ENCODE measurements around the gene UBL7.

UBL7 gene

DNA sequence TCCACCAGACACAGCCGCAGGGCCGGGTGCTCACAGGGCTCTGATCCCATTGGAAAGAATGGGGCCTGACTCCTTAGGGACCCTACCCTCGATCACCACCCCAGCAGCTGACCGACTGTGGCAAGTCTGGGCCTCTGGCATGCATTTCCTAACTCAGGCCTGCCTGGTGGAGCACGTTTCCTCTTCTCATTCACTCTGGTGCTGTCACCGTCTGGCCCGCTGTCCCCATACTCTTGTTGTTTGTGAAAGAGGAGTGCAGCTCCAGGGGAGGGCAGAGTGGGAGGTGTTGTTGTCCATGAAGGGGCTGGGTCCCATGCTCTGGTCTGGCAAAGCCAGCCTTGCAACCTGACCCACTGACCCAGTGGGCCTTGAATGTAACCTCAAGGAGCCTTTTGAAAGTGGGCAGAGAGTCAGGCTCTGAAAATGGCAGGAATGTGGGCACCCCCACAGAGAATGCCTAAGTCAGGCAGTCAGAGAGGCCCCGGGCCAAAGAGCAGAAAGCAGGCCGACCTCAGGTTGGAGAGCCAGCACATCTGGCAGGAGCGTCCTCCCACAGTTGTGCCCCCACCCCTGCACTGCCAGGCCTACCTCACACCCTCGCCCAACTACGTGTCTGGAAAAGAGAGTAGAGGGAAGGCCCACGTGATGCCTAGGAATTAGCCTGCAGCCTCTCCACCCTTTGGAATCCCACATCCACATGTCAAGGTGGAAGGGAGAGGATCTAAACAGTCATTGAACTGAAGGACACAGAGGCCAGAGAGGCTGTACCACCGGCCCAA, 38.1 kb downstream of the UBL7 start:
- no peak for DNase-seq

DNA sequence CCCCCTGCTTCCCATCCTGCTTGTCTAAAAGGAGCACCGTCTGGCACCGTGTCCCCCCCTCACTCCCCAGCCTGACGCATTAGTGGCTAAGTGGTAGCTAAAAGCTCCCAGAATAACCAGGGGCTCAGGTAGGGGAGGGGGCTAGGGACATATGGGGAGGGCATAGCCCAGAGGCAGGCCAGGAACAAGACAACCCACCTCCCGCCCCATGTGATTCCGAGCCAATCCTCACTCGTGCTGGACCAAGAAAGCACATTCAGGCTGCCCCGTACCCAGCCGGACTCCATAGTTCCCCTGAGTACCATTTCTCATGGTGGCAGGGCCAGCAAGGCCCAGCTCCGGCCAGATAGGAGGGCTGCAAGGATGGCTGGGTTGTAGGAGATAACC, 38.7 kb downstream of the UBL7 start:
- no peak for DNase-seq

DNA sequence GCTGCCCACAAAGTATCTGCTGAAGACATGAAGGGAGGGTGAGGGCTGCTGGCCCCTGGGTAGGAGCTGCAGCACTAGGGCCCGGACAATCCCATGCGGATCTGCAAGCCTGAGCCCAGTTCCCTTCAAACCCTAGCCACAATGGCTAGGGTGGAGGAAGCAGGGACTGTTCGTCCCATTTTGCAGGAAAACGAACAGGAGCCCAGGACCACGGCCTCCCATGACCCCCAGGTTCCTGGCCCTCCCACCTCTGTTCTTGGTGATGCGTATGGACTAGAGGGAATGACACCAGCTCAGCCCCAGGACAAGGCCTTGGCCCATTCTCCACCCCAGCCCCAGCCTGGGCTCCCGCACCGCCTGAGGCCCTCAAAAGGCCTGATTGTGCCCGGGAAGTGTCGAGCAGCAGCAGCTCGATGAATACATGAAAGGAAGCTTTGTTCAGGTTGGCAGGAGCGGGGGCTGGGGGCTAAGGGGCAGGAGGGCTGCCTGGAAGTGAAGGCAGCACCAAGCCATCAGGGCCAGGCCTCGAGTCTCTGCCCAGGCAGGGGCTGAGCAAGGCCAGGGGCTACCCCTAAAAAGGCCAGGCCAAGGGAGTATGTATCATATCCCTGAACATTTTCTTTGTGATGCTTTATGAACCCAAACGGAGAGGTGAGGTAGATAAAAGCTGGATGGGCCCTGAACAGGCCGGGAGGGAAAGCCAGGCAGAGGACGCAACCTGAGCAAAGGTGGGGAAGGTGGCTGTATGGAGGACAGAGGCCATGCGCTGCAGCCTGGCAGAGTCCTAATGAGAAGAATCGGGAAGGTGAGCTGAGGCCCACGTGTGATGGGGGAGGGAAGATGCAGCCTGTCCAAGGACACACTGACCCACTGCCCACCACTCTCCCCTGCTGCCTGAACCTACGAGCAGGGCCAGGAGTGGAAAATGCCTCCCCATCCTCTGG, 39.4 kb downstream of the UBL7 start:
- no peak for DNase-seq

DNA sequence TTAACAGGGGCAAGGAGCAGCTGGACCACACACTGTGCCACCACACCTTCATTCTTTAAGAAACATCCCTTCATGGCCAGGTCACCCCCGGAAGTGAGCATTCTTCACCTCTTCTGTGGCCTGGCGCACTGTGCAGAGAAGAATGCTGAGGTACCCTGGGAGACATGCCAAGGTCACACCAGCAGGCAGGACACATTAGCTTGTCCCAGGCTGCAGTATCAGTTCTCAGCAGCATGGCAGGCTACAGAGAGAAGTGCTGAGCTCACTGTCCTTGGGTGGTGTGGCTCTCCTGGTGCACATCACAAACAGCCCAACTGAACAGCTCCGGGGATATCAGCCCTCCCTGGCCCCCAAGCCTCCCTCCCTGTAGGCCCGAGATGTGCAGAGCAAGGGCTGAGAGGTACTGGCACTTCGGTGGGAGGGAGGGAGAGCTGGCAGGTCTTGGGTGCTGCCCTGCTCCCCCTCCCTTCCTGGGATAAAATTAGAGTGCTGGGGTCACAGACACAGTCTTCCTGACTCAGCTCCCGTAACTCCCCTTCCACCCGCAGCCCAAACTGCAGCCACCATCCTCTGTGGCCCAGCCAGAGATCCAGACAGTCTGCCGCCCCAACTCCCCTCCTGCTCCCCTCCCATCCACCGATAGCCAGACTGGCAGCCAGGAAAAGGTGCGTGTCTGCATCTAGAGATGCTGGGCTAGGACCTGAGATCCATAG, 40.6 kb downstream of the UBL7 start:
- peak; percentile 95 for DNase-seq

DNA sequence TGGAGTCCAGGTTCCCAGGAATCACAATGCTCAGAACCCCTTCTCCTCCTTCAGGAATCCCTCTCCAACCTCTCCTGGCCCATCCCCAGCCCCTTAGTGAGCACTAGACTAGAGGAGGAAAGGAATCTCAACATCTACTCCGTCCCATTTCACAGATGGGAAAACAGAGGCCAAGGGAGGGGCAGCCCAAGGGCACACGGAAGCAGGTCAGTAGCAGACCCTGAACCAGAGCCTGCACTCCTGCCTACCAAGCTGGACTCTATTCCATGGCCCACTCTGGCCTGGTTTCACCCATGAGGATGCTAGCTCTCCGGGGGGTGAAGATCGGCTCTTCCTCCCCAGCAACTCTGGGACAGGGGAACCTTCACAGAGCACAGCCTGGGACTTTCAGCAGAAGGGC, 41.5 kb downstream of the UBL7 start:
- DNase-seq, result no peak

DNA sequence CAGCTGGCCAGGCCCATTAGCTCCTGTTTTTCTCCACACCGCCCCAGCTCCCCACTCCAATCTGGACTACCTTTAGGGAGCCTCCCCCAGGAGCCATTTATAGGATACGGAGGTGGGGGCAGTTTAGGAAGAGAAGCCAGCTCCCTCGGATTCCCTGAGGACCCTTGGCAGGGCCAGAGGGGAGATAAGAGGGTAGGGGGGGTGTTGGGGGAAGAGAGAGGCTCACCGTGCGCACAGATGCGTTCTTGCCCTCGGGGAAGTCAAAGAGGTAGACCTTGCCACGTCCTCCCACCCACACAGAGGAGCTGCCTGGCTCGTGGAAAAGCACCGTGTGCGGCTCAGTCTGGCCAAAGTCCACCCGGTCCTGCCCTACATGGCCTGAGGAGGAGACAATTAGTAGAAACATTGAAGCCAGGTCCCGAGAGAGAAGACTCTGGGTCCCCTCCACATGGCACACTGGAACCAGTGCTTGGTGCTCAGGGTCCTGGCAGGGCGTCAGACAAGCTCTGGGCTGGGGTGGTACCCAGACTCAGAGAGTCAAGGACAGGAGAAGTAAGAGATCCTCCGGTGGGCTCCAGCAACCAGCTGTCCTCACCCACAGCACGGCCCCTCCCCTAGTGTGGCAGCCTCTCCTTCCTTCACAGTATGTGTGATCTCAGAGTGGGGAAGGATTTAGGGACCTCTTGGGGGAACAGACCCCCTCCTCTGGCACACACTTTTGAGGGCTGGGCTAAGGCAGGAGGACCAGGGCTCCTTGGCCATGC, 42.2 kb downstream of the UBL7 start:
- DNase-seq, result no peak

DNA sequence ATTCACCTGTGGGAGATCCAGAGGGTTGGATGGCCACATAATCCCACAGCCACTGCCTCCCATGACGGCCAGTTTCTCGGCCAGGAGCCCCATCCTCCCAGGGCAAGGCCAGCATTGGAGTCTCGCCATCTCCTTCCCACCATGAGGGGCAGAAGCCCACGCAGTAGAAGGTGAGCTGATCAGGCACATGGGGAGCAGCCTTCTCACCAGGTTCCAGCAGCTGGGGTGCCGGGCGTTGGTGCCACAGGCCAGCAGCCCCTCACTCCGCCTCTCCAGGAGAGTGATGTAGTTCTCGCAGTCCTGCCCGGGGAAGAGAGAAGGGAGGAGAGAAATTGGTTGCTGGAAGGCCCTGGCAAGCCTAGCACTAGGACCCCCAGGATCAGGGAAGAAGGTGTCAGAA, 43.3 kb downstream of the UBL7 start:
- no peak for DNase-seq

DNA sequence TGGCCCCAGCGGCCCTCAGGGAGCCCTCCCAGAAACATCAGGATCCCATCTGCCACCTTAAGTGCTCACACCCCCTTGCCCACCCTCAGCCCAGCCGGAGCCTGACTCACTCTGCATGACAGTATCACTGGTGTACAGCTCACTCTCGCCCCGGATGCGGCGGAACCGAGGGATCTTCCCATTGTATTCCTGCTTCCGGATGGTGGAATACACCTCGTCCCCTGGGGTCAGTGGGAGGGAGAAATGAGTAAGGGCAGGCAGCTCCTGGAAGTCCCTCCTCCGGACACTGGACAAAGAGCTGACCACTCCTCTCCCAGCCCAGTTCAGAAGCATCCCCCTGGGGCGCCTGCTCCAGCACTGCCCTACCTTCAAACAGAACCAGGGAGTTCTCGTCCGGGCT, 43.7 kb downstream of the UBL7 start:
- DNase-seq, result no peak

DNA sequence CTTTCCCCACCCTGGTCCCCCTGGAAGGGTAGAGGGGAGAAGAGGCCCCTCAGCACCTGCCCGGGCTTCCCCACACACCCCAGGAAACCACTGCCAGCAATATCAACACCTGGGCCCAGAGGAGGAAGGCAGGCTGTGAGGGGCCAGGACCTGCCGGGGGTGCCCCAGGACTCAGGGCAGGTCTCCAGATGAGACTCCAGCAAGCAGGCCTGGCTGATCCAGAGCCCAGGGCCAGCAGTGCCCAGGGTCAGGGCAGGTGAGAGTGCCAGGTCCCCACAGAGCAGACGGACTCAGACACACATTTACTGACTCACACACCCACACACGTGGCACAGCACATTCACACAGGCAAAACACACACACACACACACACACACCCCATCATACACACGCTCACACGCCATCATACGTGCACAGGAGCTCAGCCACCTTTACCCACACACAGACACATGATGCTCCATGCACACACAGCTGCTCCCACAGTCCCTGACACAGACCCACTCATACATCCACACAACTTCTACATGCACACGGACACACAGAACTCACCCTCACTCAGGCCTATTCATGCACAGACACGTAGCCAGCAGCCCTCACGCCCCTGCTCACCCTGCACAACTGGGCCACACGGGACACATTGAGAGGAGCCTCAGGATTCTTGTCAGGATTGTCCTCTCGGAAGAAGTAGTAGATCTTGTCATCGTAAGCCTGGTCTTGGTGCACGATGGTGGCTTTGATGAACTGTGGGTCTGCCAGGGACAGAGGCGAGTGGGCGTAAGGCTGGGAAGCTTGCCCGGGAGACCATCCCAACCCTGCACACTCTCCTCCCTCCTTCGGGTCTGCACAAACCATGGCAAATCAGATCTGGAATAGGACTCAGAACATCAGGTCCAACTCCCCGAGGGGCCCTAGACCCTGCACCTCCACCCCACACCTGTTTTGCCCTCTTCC, 44.7 kb downstream of the UBL7 start:
- no peak for DNase-seq

DNA sequence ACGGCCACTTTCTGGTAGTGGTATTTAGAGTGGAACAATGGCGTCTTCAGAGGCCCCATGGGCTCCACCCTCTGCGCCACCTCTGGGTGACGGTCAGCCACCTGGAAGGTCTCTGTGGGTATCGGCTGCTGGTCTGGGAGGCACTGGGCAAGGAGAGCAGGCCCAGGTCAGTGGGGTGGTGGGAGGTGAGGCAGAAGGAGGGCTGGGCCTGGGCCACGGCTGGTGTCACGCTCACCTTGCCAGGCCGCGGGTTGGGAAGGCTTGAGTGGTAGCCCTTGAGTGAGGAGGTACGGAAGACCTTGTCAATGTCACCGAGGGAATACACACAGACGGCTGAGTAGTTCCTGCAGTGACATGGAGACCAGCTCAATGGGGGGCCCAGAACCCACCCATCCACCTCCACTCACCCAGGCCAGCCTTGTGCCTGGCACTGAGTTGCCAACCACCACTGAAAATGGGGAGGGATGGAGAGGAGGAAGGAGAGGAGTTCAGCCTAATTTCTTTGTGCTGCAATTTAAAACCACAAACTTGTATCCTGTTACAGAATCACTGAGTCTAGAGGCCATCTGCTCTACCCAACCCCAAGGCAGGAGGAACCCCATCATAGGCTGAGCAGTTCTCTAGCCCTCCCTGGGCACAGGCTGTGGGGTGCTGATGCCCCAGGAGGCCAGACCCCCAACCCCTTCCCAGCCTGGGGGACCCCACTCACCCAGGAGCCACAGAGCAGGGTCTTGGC, 46.2 kb downstream of the UBL7 start:
- DNase-seq, result no peak

- DNase-seq, result no peak
Measured at GRCh38 chr15:74414081-74414580, 46.8 kb downstream of the UBL7 start.

GRCh38 chr15:74413350-74414080, 47.4 kb downstream of the UBL7 start:
- DNase-seq, result no peak

- no peak for DNase-seq
Measured at GRCh38 chr15:74412159-74412558, 48.8 kb downstream of the UBL7 start.

GRCh38 chr15:74411686-74412085, 49.3 kb downstream of the UBL7 start:
- DNase-seq, result no peak

DNA sequence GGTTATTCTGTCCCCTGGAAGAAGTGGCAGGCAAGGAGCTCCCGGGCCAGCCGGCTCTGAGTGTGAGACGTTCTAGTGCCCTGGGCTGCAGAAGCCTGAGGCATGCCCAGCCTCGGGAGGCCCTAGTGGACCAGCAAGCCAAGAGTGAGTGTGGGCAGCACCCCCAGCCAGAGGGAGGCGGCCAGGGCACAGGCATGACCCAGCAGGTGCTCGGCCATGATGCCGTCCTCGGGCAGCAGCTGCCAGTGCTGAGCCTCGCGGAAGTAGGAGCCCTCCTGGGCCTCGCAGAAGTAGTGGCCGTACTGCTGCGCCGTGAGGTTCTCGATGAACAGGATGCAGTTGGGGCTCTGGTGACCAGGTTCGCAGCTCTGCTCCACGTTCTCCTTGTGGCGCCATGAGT, 50.5 kb downstream of the UBL7 start:
- DNase-seq, result no peak

DNA sequence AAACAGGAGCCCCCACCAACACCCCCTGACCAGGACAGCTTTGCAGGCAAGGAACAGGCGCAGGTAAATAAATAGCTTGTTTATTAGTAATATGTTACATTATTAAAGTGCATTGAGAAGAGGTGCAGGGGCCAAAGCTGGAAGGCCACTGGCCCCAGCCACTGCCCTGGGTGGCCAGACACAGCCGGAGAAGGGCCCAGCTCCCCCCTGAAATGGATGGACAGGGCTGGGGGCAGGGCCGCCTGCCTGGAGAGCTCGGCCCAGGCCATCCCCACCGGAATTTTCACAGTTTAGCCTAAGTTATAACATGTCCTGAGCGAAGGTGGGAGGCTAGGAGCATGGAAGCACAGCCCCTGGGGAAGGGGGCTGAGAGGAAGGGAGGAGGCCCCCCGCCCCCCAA, 51.7 kb downstream of the UBL7 start:
- DNase-seq, result no peak

DNA sequence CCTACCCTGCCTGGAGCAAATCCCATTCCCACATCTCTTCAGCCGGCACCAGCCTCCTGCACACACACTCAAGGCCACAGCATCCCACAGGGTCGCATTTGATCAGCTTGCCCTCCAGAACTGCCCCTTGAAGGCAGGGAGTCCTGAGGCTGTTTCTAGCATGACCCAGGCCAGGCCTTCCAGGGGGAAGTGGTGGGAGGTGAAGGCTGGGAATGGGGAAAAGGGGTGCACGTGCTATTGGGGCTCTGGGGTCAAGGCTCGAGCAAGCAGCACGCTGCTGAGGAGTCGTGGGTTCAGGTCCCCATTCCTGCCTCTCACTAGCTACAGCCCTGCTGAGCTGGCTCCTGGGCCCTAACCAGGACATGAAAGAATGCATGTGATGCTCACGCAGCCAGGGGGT, 52.1 kb downstream of the UBL7 start:
- no peak for DNase-seq

- no peak for DNase-seq
Measured at GRCh38 chr15:74408385-74408784, 52.6 kb downstream of the UBL7 start.

DNA sequence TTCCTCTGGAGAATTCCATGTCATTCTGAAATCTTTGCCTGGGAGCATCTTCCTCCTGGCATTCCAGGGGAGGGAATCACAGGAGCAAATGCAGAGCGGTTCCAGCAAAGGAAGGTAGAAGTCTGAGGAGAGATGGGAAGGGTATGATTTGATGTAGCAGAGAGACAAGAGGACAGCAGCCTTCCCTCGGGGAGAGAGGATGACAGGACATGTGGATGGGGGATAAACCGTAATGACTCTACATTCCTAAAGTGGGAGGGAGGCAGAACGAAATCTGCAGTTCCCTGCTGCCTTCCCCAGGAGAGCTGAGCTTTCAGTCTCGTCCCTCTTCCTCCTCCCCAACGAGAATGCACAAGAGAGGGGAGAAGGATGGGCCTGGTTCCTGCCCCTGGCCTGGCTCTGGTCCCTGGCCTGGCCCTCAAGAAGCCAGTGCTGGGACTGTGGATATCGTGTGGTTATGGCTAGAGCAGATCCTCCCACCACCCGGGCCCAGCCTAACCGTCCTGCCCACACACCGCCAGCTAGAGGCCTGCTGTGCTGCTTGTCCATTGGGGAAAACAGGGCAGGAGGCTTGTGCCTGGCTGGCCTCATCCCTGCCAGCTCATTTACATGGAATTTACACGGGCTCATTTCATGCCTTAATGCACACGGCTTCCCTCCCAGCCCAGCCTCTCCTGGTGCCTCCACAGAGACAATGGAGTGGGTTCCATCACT, 53.8 kb downstream of the UBL7 start:
- no peak for DNase-seq

Measured in hematopoietic multipotent progenitor cell treated with erythropoietin and hydrocortisone succinate and interleukin-3 and kit ligand, for 8 days (in vitro differentiated cells).